Fibroblast of lung (primary cell): ENCODE results near the gene CBR3. TPM values are rescaled to one million over a fixed set of nuclear protein-coding genes. Genes with fewer than 3 reads are reported as not detected.

Source experiments
- DNase-seq, 2 donors: peaks; one replicate each; pipeline versions ENCODE4 v3.0.0 to v3.0.0-alpha.2; 2010; ENCODE audit warnings: low read depth in 2 of 2
- H2AFZ ChIP-seq: 2 replicates; pipeline ENCODE4 v1.5.1; 2012; ENCODE audit warnings: low read length, control low read depth, inconsistent platforms
- H3K27ac ChIP-seq: 2 replicates; pipeline ENCODE4 v1.5.1; 2011; ENCODE audit warnings: low read length, control low read depth; ENCODE audit not compliant: insufficient read depth
- H3K27me3 ChIP-seq: 2 replicates; pipeline ENCODE4 v1.5.1; 2011; ENCODE audit warnings: mild to moderate bottlenecking, low read length; ENCODE audit not compliant: control insufficient read depth, insufficient read depth
- H3K36me3 ChIP-seq: 2 replicates; pipeline ENCODE4 v1.5.1; 2011; ENCODE audit warnings: low read length; ENCODE audit not compliant: control insufficient read depth, insufficient read depth
- H3K4me1 ChIP-seq: 2 replicates; pipeline ENCODE4 v1.5.1; 2011; ENCODE audit warnings: low read length; ENCODE audit not compliant: control insufficient read depth, insufficient read depth; ENCODE audit errors: extremely low read depth
- H3K4me2 ChIP-seq: 2 replicates; pipeline ENCODE4 v1.5.1; 2011; ENCODE audit warnings: low read length, control low read depth; ENCODE audit not compliant: insufficient read depth; ENCODE audit errors: extremely low read depth
- H3K4me3 ChIP-seq, 4 experiments: fragments of 200-600 bp in 1 of 4; sonication (generic) in 1 of 4; replicated peaks in 1 of 4; 2 replicates each; pipeline ENCODE4 v1.5.1; 2011 to 2016; ENCODE audit warnings: low read length in 4 of 4, low read depth in 3 of 4, mild to moderate bottlenecking in 3 of 4, control low read depth in 2 of 4, inconsistent platforms in 1 of 4, mixed read lengths in 1 of 4; ENCODE audit not compliant: insufficient read depth in 1 of 4; ENCODE audit errors: control extremely low read depth in 1 of 4
- H3K79me2 ChIP-seq: 2 replicates; pipeline ENCODE4 v1.5.1; 2012; ENCODE audit warnings: mild to moderate bottlenecking, low read length, inconsistent platforms; ENCODE audit not compliant: control insufficient read depth, insufficient read depth
- H3K9ac ChIP-seq: 2 replicates; pipeline ENCODE4 v1.5.1; 2011; ENCODE audit warnings: mild to moderate bottlenecking, low read length, control low read depth; ENCODE audit not compliant: insufficient read depth
- H3K9me3 ChIP-seq: 2 replicates; pipeline ENCODE4 v1.5.1; 2012; ENCODE audit warnings: low read depth, low read length; ENCODE audit not compliant: control insufficient read depth, insufficient read depth
- H4K20me1 ChIP-seq: 2 replicates; pipeline ENCODE4 v1.5.1; 2011; ENCODE audit warnings: low read length; ENCODE audit not compliant: control insufficient read depth, insufficient read depth; ENCODE audit errors: extremely low read depth
- CTCF ChIP-seq, 2 donors: IDR thresholded peaks in 1 of 2; conservative IDR thresholded peaks in 1 of 2; 1 replicate in 1 of 2; 2 replicates in 1 of 2; pipeline ENCODE4 v1.5.1; 2011 to 2012; ENCODE audit warnings: low read length in 2 of 2, control low read depth in 1 of 2, inconsistent platforms in 1 of 2, low read depth in 1 of 2, mild to moderate bottlenecking in 1 of 2
- EZH2 ChIP-seq: IDR thresholded peaks from 2 replicates; pipeline ENCODE4 v1.5.1; 2012; ENCODE audit warnings: low read length, control low read depth, mild to moderate bottlenecking; ENCODE audit errors: missing control alignments
- polyA plus RNA-seq, 2 donors: library from polyadenylated mRNA; depleted of rRNA in 1 of 2; stranded (reverse) in 1 of 2; unstranded in 1 of 2; fragments of >200 nt; gene quantifications; 2 replicates each; pipeline ENCODE4 v1.2.1, GENCODE V29; 2011 to 2012; ENCODE audit warnings: missing spikeins in 1 of 2
- total RNA-seq: library from RNA; depleted of rRNA; stranded (reverse); fragments of >200 nt; gene quantifications from 2 replicates; pipeline ENCODE4 v1.2.1, GENCODE V29; 2014

Gene CBR3
- total and polyA plus RNA-seq, 2 donors (not counting 1 experiment from before 2014, with no cell fraction given) = 13.2 to 21.1 TPM

GRCh38 chr21:36194024-36194423 is 59.1 kb downstream of the CBR3 start:
- Histone ChIP-seq H3K4me1 (no peaks in the 10 kb centered on the region), H4K20me1 (no peaks in the 10 kb centered on the region), H2AFZ (no peak overlapping the region), H3K4me2 (no peak overlapping the region), H3K9ac (no peak overlapping the region), H3K36me3 (no peaks in the 10 kb centered on the region), H3K4me3 (no peak overlapping the region), H3K79me2 (no peaks in the 10 kb centered on the region), H3K27ac (no peak overlapping the region), H3K9me3 (no peaks in the 10 kb centered on the region), H3K27me3 (no peaks in the 10 kb centered on the region)
- no peak for DNase-seq
- no peak for TF ChIP-seq EZH2
- TF ChIP-seq CTCF (conservative IDR thresholded peaks at IDR 0.05 in 1 of 2, IDR thresholded peaks at IDR 0.05 in 1 of 2; ENCODE audit: low read depth in 1 of 2, low read length in 2 of 2) = no peak

GRCh38 chr21:36195613-36196012 is 60.7 kb downstream of the CBR3 start:
- Histone ChIP-seq H2AFZ (no peak overlapping the region), H3K79me2 (no peaks in the 10 kb centered on the region), H3K4me2 (no peak overlapping the region), H3K9me3 (no peaks in the 10 kb centered on the region), H3K9ac (no peak overlapping the region), H3K4me1 (no peaks in the 10 kb centered on the region), H3K4me3 (no peak overlapping the region), H4K20me1 (no peaks in the 10 kb centered on the region), H3K27me3 (no peaks in the 10 kb centered on the region), H3K36me3 (no peaks in the 10 kb centered on the region), H3K27ac (no peak overlapping the region)
- DNase-seq = peak in 1 of 2 donors; percentile 22
- TF ChIP-seq CTCF (conservative IDR thresholded peaks at IDR 0.05 in 1 of 2, IDR thresholded peaks at IDR 0.05 in 1 of 2; ENCODE audit: low read depth in 1 of 2, low read length in 2 of 2) (no peak), EZH2 (no peak)

Other genes with a start within 250 kb of the CBR3 start
- gene SETD4, start 74.6 kb upstream of the CBR3 start, total RNA-seq = 11.3 and 17.2 TPM in 2 replicates
- 8.8 and 10.7 TPM in 2 replicates for gene SETD4, start 74.6 kb upstream of the CBR3 start, polyA plus RNA-seq
- gene CBR1, start 65.1 kb upstream of the CBR3 start, total RNA-seq = 124 and 152 TPM in 2 replicates
- gene CBR1, start 65.1 kb upstream of the CBR3 start, polyA plus RNA-seq = 131 and 163 TPM in 2 replicates
- gene DOP1B, start 21.7 kb downstream of the CBR3 start, total RNA-seq = 7.7 and 18.3 TPM in 2 replicates
- 6.1 and 10.1 TPM in 2 replicates for gene DOP1B, start 21.7 kb downstream of the CBR3 start, polyA plus RNA-seq
- 48.5 and 51.7 TPM in 2 replicates for gene MORC3, start 185.1 kb downstream of the CBR3 start, total RNA-seq
- 20.3 and 24.4 TPM in 2 replicates for gene MORC3, start 185.1 kb downstream of the CBR3 start, polyA plus RNA-seq